ENCODE data around the gene TAGAP. TPM values are rescaled to one million over a fixed set of nuclear protein-coding genes. Genes with fewer than 3 reads are reported as not detected.

Gene TAGAP
- total and polyA plus RNA-seq, 9 of the 15 experiments (the other 6 are each of a cell fraction or from before 2014, with no cell fraction given), result 0.07 TPM; not detected in 8

DNA sequence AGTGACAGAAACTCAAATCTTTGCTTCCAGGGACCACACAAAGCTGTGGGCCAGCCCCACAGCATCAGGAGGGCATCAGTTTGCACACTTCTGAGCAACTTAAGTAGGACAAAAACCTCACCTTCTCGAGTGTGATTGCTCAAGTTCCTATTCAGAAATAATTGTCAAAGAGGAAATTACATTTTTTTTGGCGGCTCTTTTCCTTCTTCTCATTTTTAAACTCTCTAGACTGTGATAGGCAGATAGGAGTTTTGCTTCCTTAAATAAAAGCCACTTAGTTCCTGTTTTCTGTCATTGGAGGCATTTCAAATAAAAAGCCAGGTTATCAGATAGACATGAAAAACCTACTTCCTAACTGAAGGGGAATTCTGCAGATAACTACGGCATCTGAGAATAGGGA lies 11.2 kb upstream of the TAGAP start (continued):
- no peak for TF ChIP-seq BDP1 (IDR thresholded peaks at IDR 0.05; ENCODE audit: insufficient read depth, insufficient read length)
- TF ChIP-seq, protein P1, sequence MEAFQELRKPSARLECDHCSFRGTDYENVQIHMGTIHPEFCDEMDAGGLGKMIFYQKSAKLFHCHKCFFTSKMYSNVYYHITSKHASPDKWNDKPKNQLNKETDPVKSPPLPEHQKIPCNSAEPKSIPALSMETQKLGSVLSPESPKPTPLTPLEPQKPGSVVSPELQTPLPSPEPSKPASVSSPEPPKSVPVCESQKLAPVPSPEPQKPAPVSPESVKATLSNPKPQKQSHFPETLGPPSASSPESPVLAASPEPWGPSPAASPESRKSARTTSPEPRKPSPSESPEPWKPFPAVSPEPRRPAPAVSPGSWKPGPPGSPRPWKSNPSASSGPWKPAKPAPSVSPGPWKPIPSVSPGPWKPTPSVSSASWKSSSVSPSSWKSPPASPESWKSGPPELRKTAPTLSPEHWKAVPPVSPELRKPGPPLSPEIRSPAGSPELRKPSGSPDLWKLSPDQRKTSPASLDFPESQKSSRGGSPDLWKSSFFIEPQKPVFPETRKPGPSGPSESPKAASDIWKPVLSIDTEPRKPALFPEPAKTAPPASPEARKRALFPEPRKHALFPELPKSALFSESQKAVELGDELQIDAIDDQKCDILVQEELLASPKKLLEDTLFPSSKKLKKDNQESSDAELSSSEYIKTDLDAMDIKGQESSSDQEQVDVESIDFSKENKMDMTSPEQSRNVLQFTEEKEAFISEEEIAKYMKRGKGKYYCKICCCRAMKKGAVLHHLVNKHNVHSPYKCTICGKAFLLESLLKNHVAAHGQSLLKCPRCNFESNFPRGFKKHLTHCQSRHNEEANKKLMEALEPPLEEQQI (IDR thresholded peaks at IDR 0.05), result no peak
- TF ChIP-seq RNF2 (IDR thresholded peaks at IDR 0.05), result peak; percentile 3; the same call in 1 of the 2 replicates
- TF ChIP-seq EHMT2 (IDR thresholded peaks at IDR 0.05), result no peak
- TF ChIP-seq MYNN (IDR thresholded peaks at IDR 0.05), result peak; percentile 100
- TF ChIP-seq MYNN (CRISPR knock-in tag; IDR thresholded peaks at IDR 0.05), result peak; percentile 95
- no peak for TF ChIP-seq FOXJ2 (tag; IDR thresholded peaks at IDR 0.05)
- TF ChIP-seq FOXM1 (IDR thresholded peaks at IDR 0.05; ENCODE audit: low read depth), result peak; percentile 42; the same call in 1 of the 2 replicates
- no peak for TF ChIP-seq FOXM1 (CRISPR knock-in tag; IDR thresholded peaks at IDR 0.05; ENCODE audit: low read depth)
- no peak for TF ChIP-seq MECOM (CRISPR knock-in tag; IDR thresholded peaks at IDR 0.05)
- no peak for TF ChIP-seq IFI16 (CRISPR knock-in tag; IDR thresholded peaks at IDR 0.05)
- no peak for TF ChIP-seq L3MBTL2 (IDR thresholded peaks at IDR 0.05)
- no peak for TF ChIP-seq GTF2A2 (tag; IDR thresholded peaks at IDR 0.05)
- peak; percentile 36 to 81; a peak in 1 of 4 replicates for TF ChIP-seq ETV6 (IDR thresholded peaks at IDR 0.05; ENCODE audit: borderline replicate concordance in 1 of 2, low read depth in 2 of 2, low read length in 1 of 2)
- no peak for TF ChIP-seq ETV6 (CRISPR knock-in tag; IDR thresholded peaks at IDR 0.05; ENCODE audit: borderline replicate concordance)
- TF ChIP-seq, protein P2, sequence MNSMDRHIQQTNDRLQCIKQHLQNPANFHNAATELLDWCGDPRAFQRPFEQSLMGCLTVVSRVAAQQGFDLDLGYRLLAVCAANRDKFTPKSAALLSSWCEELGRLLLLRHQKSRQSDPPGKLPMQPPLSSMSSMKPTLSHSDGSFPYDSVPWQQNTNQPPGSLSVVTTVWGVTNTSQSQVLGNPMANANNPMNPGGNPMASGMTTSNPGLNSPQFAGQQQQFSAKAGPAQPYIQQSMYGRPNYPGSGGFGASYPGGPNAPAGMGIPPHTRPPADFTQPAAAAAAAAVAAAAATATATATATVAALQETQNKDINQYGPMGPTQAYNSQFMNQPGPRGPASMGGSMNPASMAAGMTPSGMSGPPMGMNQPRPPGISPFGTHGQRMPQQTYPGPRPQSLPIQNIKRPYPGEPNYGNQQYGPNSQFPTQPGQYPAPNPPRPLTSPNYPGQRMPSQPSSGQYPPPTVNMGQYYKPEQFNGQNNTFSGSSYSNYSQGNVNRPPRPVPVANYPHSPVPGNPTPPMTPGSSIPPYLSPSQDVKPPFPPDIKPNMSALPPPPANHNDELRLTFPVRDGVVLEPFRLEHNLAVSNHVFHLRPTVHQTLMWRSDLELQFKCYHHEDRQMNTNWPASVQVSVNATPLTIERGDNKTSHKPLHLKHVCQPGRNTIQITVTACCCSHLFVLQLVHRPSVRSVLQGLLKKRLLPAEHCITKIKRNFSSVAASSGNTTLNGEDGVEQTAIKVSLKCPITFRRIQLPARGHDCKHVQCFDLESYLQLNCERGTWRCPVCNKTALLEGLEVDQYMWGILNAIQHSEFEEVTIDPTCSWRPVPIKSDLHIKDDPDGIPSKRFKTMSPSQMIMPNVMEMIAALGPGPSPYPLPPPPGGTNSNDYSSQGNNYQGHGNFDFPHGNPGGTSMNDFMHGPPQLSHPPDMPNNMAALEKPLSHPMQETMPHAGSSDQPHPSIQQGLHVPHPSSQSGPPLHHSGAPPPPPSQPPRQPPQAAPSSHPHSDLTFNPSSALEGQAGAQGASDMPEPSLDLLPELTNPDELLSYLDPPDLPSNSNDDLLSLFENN (IDR thresholded peaks at IDR 0.05; ENCODE audit: low read depth in 2 of 2, low read length in 2 of 2), result no peak
- TF ChIP-seq, protein P3, sequence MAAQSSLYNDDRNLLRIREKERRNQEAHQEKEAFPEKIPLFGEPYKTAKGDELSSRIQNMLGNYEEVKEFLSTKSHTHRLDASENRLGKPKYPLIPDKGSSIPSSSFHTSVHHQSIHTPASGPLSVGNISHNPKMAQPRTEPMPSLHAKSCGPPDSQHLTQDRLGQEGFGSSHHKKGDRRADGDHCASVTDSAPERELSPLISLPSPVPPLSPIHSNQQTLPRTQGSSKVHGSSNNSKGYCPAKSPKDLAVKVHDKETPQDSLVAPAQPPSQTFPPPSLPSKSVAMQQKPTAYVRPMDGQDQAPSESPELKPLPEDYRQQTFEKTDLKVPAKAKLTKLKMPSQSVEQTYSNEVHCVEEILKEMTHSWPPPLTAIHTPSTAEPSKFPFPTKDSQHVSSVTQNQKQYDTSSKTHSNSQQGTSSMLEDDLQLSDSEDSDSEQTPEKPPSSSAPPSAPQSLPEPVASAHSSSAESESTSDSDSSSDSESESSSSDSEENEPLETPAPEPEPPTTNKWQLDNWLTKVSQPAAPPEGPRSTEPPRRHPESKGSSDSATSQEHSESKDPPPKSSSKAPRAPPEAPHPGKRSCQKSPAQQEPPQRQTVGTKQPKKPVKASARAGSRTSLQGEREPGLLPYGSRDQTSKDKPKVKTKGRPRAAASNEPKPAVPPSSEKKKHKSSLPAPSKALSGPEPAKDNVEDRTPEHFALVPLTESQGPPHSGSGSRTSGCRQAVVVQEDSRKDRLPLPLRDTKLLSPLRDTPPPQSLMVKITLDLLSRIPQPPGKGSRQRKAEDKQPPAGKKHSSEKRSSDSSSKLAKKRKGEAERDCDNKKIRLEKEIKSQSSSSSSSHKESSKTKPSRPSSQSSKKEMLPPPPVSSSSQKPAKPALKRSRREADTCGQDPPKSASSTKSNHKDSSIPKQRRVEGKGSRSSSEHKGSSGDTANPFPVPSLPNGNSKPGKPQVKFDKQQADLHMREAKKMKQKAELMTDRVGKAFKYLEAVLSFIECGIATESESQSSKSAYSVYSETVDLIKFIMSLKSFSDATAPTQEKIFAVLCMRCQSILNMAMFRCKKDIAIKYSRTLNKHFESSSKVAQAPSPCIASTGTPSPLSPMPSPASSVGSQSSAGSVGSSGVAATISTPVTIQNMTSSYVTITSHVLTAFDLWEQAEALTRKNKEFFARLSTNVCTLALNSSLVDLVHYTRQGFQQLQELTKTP (IDR thresholded peaks at IDR 0.05; ENCODE audit: low read depth in 1 of 2, partially characterized antibody in 2 of 2), result no peak
- TF ChIP-seq, protein P4, sequence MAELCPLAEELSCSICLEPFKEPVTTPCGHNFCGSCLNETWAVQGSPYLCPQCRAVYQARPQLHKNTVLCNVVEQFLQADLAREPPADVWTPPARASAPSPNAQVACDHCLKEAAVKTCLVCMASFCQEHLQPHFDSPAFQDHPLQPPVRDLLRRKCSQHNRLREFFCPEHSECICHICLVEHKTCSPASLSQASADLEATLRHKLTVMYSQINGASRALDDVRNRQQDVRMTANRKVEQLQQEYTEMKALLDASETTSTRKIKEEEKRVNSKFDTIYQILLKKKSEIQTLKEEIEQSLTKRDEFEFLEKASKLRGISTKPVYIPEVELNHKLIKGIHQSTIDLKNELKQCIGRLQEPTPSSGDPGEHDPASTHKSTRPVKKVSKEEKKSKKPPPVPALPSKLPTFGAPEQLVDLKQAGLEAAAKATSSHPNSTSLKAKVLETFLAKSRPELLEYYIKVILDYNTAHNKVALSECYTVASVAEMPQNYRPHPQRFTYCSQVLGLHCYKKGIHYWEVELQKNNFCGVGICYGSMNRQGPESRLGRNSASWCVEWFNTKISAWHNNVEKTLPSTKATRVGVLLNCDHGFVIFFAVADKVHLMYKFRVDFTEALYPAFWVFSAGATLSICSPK (IDR thresholded peaks at IDR 0.05; ENCODE audit: borderline replicate concordance), result no peak
